ENCODE measurements around the gene KCNMB2. TPM values are rescaled to one million over a fixed set of nuclear protein-coding genes. Genes with fewer than 3 reads are reported as not detected.
"Not testable (repeated sequence)": the region's sequence is repeated elsewhere in the genome, so short reads cannot be mapped to it uniquely, and the experiment has no call there.

Gene KCNMB2
- total and polyA plus RNA-seq, 3 donors from 2014 or later, result 2.6 TPM; not detected in 2

GRCh38 chr3:178736300-178736699, 200.1 kb downstream of the KCNMB2 start:
- Histone ChIP-seq H3K4me3 (no peak overlapping the region), H3K9me3 (no peaks in the 10 kb centered on the region), H3K36me3 (ENCODE audit: low read depth, missing control alignments) (no peaks in the 10 kb centered on the region), H3K27me3 (no peaks in the 10 kb centered on the region), H3K4me1 (no peaks in the 10 kb centered on the region), H3K27ac (no peak overlapping the region)
- intact Hi-C loops (cut with DNase I; ENCODE audit: low total_unique reads), result no loop called here
- no peak for TF ChIP-seq CTCF (IDR thresholded peaks at IDR 0.05)
- no peak for TF ChIP-seq POLR2A (IDR thresholded peaks at IDR 0.05)
- no peak for DNase-seq
- 70 to 86% methylated on average over 3 of the region's 3 CpGs for WGBS, 2 donors

- Histone ChIP-seq H3K4me3 (no peak overlapping the region), H3K36me3 (ENCODE audit: low read depth, missing control alignments) (no peaks in the 10 kb centered on the region), H3K4me1 (no peaks in the 10 kb centered on the region), H3K27me3 (no peaks in the 10 kb centered on the region), H3K27ac (no peak overlapping the region), H3K9me3 (no peaks in the 10 kb centered on the region)
- TF ChIP-seq POLR2A (IDR thresholded peaks at IDR 0.05) (no peak), CTCF (IDR thresholded peaks at IDR 0.05) (no peak)
- intact Hi-C loops (cut with DNase I; ENCODE audit: low total_unique reads), result no loop called here
- 75 to 83% methylated on average over 3 of the region's 3 CpGs for WGBS, 2 donors
- DNase-seq, result no peak
Measured at GRCh38 chr3:178739720-178740119, 203.5 kb downstream of the KCNMB2 start.

GRCh38 chr3:178741020-178741419, 204.8 kb downstream of the KCNMB2 start:
- no peaks in the 10 kb centered on the region for H3K36me3 ChIP-seq (ENCODE audit: low read depth, missing control alignments)
- no peak overlapping the region for H3K4me3 ChIP-seq
- no peaks in the 10 kb centered on the region for H3K27me3 ChIP-seq
- H3K9me3 ChIP-seq, result no peaks in the 10 kb centered on the region
- 84 to 85% methylated on average over 2 of the region's 2 CpGs for WGBS, 2 donors
- TF ChIP-seq CTCF (IDR thresholded peaks at IDR 0.05), result no peak
- TF ChIP-seq POLR2A (IDR thresholded peaks at IDR 0.05), result no peak
- no peak overlapping the region for H3K27ac ChIP-seq
- intact Hi-C loops (cut with DNase I; ENCODE audit: low total_unique reads), result no loop called here
- no peaks in the 10 kb centered on the region for H3K4me1 ChIP-seq
- no peak for DNase-seq

- Histone ChIP-seq H3K9me3 (no peaks in the 10 kb centered on the region), H3K27me3 (no peaks in the 10 kb centered on the region), H3K4me3 (no peak overlapping the region), H3K36me3 (ENCODE audit: low read depth, missing control alignments) (no peaks in the 10 kb centered on the region), H3K4me1 (no peaks in the 10 kb centered on the region), H3K27ac (no peak overlapping the region)
- DNase-seq, result no peak
- WGBS, 2 donors, result 61 to 76% methylated on average over 4 of the region's 4 CpGs
- intact Hi-C loops (cut with DNase I; ENCODE audit: low total_unique reads), result no loop called here
- TF ChIP-seq POLR2A (IDR thresholded peaks at IDR 0.05) (no peak), CTCF (IDR thresholded peaks at IDR 0.05) (no peak)
Measured at GRCh38 chr3:178743297-178743696, 207.1 kb downstream of the KCNMB2 start.

GRCh38 chr3:178745861-178746655, 209.8 kb downstream of the KCNMB2 start:
- H3K36me3 ChIP-seq (ENCODE audit: low read depth, missing control alignments); H3K27me3 ChIP-seq; DNase-seq; intact Hi-C loops (cut with DNase I; ENCODE audit: low total_unique reads); H3K4me1 ChIP-seq; H3K9me3 ChIP-seq; H3K4me3 ChIP-seq; H3K27ac ChIP-seq: not testable (repeated sequence)
- 92 to 95% methylated on average over 6 of the region's 6 CpGs for WGBS, 2 donors
